PFSK-1 (cell line): ENCODE measurements around the gene TBC1D23.

ENCODE experiments used
- POLR2AphosphoS5 ChIP-seq: IDR thresholded peaks from 2 replicates; pipeline ENCODE4 v1.6.1; 2012; ENCODE audit warnings: low read depth, mild to moderate bottlenecking, control low read depth, low read length, moderate library complexity
- TF ChIP-seq, protein P1 (sequence below), 2 experiments: IDR thresholded peaks; 2 replicates each; pipeline versions ENCODE4 v1.6.1 to v1.8.0; 2011 to 2012; ENCODE audit warnings: low read depth in 2 of 2, low read length in 2 of 2, control low read depth in 1 of 2, inconsistent platforms in 1 of 2, mild to moderate bottlenecking in 1 of 2, moderate library complexity in 1 of 2; ENCODE audit not compliant: insufficient read depth in 1 of 2

DNA sequence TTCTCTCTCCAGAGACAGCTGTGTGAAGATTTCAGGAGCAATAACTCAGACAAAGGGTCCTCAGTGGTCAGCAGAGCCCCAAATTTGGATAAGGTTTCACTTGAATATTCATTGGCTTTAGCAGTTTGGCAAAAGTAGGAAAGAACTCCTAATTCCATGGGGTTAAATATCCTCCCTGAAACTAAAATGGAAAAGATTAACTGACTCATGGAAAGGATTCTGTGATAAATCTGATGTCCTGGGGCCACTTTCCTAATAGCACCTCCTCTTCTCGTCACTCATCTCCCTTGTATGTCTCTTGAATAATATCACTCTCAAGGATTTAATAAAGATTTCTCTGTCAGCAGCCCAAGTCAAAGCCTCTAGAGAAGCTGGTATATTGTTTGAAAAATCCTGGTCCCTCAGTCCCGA, 33.3 kb upstream of the TBC1D23 start:
- TF ChIP-seq, protein P1, sequence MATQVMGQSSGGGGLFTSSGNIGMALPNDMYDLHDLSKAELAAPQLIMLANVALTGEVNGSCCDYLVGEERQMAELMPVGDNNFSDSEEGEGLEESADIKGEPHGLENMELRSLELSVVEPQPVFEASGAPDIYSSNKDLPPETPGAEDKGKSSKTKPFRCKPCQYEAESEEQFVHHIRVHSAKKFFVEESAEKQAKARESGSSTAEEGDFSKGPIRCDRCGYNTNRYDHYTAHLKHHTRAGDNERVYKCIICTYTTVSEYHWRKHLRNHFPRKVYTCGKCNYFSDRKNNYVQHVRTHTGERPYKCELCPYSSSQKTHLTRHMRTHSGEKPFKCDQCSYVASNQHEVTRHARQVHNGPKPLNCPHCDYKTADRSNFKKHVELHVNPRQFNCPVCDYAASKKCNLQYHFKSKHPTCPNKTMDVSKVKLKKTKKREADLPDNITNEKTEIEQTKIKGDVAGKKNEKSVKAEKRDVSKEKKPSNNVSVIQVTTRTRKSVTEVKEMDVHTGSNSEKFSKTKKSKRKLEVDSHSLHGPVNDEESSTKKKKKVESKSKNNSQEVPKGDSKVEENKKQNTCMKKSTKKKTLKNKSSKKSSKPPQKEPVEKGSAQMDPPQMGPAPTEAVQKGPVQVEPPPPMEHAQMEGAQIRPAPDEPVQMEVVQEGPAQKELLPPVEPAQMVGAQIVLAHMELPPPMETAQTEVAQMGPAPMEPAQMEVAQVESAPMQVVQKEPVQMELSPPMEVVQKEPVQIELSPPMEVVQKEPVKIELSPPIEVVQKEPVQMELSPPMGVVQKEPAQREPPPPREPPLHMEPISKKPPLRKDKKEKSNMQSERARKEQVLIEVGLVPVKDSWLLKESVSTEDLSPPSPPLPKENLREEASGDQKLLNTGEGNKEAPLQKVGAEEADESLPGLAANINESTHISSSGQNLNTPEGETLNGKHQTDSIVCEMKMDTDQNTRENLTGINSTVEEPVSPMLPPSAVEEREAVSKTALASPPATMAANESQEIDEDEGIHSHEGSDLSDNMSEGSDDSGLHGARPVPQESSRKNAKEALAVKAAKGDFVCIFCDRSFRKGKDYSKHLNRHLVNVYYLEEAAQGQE (IDR thresholded peaks at IDR 0.05; ENCODE audit: insufficient read depth in 1 of 2, low read depth in 2 of 2, low read length in 2 of 2) = no peak
- TF ChIP-seq POLR2AphosphoS5 = no peak
